PC-3 (cell line): ENCODE measurements around the gene ERN2.

Source experiments
- CTCF ChIP-seq: fragments of 300-600 bp; sonication (generic); conservative IDR thresholded peaks from 2 replicates; pipeline ENCODE4 v1.5.1; 2017; ENCODE audit warnings: antibody characterized with exemption, low read depth, mild to moderate bottlenecking, low read length
- EZH2 ChIP-seq: fragments of 300-600 bp; sonication (generic); IDR thresholded peaks from one replicate; pipeline ENCODE4 v1.6.1; 2017; ENCODE audit warnings: antibody characterized with exemption, mild to moderate bottlenecking, low read length; ENCODE audit not compliant: unreplicated experiment
- EZH2phosphoT487 ChIP-seq: fragments of 300-600 bp; sonication (generic); IDR thresholded peaks from 2 replicates; pipeline ENCODE4 v1.6.1; 2018; ENCODE audit warnings: mild to moderate bottlenecking, antibody characterized with exemption, low read length, borderline replicate concordance

- TF ChIP-seq CTCF (no peak), EZH2 (no peak), EZH2phosphoT487 (no peak)
Observed at GRCh38 chr16:23640615-23640930, 72.4 kb downstream of the ERN2 start.
